HepG2 (cell line): ENCODE data around the gene TOMM40L. TPM values are rescaled to one million over a fixed set of nuclear protein-coding genes. Genes with fewer than 3 reads are reported as not detected.

Experiments used
- ATF4 ChIP-seq, 2 experiments: fragments of 450-650 bp in 1 of 2; sonication (generic) in 1 of 2; formaldehyde crosslinking; IDR thresholded peaks; 2 replicates each; pipeline versions ENCODE4 v1.5.0 to v1.8.0; 2020 to 2022; ENCODE audit warnings: mild to moderate bottlenecking in 1 of 2, missing genetic modification reagents in 1 of 2
- CREM ChIP-seq, 2 experiments: sonication (generic) in 1 of 2; formaldehyde crosslinking in 1 of 2; IDR thresholded peaks; 2 replicates each; pipeline versions ENCODE4 v1.4.0 to v1.6.1; 2016 to 2020; ENCODE audit warnings: antibody characterized with exemption in 1 of 2, mild to moderate bottlenecking in 1 of 2, missing genetic modification reagents in 1 of 2
- E2F1 ChIP-seq: sonication (generic); formaldehyde crosslinking; IDR thresholded peaks from 2 replicates; pipeline ENCODE4 v1.5.0; 2020; ENCODE audit warnings: missing genetic modification reagents
- ETV6 ChIP-seq: sonication (generic); formaldehyde crosslinking; conservative IDR thresholded peaks from 2 replicates; pipeline ENCODE4 v1.4.0; 2020; ENCODE audit warnings: missing genetic modification reagents
- GMEB1 ChIP-seq: sonication (generic); formaldehyde crosslinking; IDR thresholded peaks from 2 replicates; pipeline ENCODE4 v1.5.1; 2020; ENCODE audit warnings: missing genetic modification reagents, mild to moderate bottlenecking, borderline replicate concordance
- GPN1 ChIP-seq: sonication (generic); formaldehyde crosslinking; IDR thresholded peaks from 2 replicates; pipeline ENCODE4 v1.5.1; 2020; ENCODE audit warnings: missing genetic modification reagents, borderline replicate concordance
- JUND ChIP-seq: sonication (generic); formaldehyde crosslinking; IDR thresholded peaks from 2 replicates; pipeline ENCODE4 v1.8.0; 2022; ENCODE audit warnings: mild to moderate bottlenecking, missing genetic modification reagents
- MXD1 ChIP-seq: sonication (generic); formaldehyde crosslinking; IDR thresholded peaks from 2 replicates; pipeline ENCODE4 v1.4.0; 2020; ENCODE audit warnings: mild to moderate bottlenecking, missing genetic modification reagents
- MXI1 ChIP-seq: IDR thresholded peaks from 3 replicates; pipeline ENCODE4 v1.6.1; 2012; ENCODE audit warnings: low read depth, low read length, inconsistent platforms, borderline replicate concordance
- NFRKB ChIP-seq: fragments of 450-650 bp; IDR thresholded peaks from 2 replicates; pipeline ENCODE4 v1.6.1; 2017
- PLSCR1 ChIP-seq: sonication (generic); formaldehyde crosslinking; IDR thresholded peaks from 2 replicates; pipeline ENCODE4 v1.5.0; 2020; ENCODE audit warnings: missing genetic modification reagents, mild to moderate bottlenecking, borderline replicate concordance
- SP1 ChIP-seq, 2 experiments: fragments of 450-650 bp in 1 of 2; sonication (generic) in 1 of 2; formaldehyde crosslinking in 1 of 2; IDR thresholded peaks; 2 replicates each; pipeline versions ENCODE4 v1.4.0 to v1.6.1; 2016 to 2020; ENCODE audit warnings: missing genetic modification reagents in 1 of 2
- STAG1 ChIP-seq: sonication (generic); formaldehyde crosslinking; IDR thresholded peaks from 2 replicates; pipeline ENCODE4 v1.4.0; 2020; ENCODE audit warnings: missing genetic modification reagents
- TCF7L2 ChIP-seq: IDR thresholded peaks from 2 replicates; pipeline ENCODE4 v1.6.1; 2011; ENCODE audit warnings: mild to moderate bottlenecking, low read depth, low read length, moderate library complexity
- TEAD3 ChIP-seq: optimal IDR thresholded peaks from 2 replicates; pipeline ENCODE3; 2016; ENCODE audit warnings: borderline replicate concordance
- XRCC5 ChIP-seq: fragments of 200-400 bp; formaldehyde crosslinking; optimal IDR thresholded peaks from 2 replicates; pipeline ENCODE3; 2017; ENCODE audit warnings: mild to moderate bottlenecking, low read length
- ZBTB21 ChIP-seq: sonication (generic); formaldehyde crosslinking; IDR thresholded peaks from 2 replicates; pipeline ENCODE4 v1.4.0; 2020; ENCODE audit warnings: missing genetic modification reagents
- ZFP1 ChIP-seq: IDR thresholded peaks from 2 replicates; pipeline ENCODE4 v1.6.1; 2016
- ZFP62 ChIP-seq: sonication (generic); formaldehyde crosslinking; IDR thresholded peaks from 2 replicates; pipeline ENCODE4 v1.4.0; 2020; ENCODE audit warnings: missing genetic modification reagents
- ZIK1 ChIP-seq: sonication (generic); formaldehyde crosslinking; IDR thresholded peaks from 2 replicates; pipeline ENCODE4 v1.5.0; 2020; ENCODE audit warnings: mild to moderate bottlenecking, low read depth, missing genetic modification reagents, borderline replicate concordance
- ZNF232 ChIP-seq: sonication (generic); formaldehyde crosslinking; IDR thresholded peaks from 2 replicates; pipeline ENCODE4 v1.4.0; 2020; ENCODE audit warnings: missing genetic modification reagents, borderline replicate concordance
- ZNF329 ChIP-seq: sonication (generic); formaldehyde crosslinking; IDR thresholded peaks from 2 replicates; pipeline ENCODE4 v1.9.0; 2021; ENCODE audit warnings: low read depth, mild to moderate bottlenecking, missing genetic modification reagents
- ZNF33B ChIP-seq: sonication (generic); formaldehyde crosslinking; IDR thresholded peaks from 2 replicates; pipeline ENCODE4 v1.5.1; 2020; ENCODE audit warnings: mild to moderate bottlenecking, missing genetic modification reagents
- ZNF430 ChIP-seq: sonication (generic); formaldehyde crosslinking; IDR thresholded peaks from 2 replicates; pipeline ENCODE4 v1.9.0; 2021; ENCODE audit warnings: mild to moderate bottlenecking, missing genetic modification reagents
- ZNF432 ChIP-seq: sonication (generic); formaldehyde crosslinking; IDR thresholded peaks from 2 replicates; pipeline ENCODE4 v1.5.0; 2020; ENCODE audit warnings: missing genetic modification reagents, mild to moderate bottlenecking, borderline replicate concordance
- ZNF75D ChIP-seq: sonication (generic); formaldehyde crosslinking; IDR thresholded peaks from 2 replicates; pipeline ENCODE4 v1.8.1; 2023; ENCODE audit warnings: missing genetic modification reagents, mild to moderate bottlenecking, borderline replicate concordance
- ZNF773 ChIP-seq: sonication (generic); formaldehyde crosslinking; IDR thresholded peaks from 2 replicates; pipeline ENCODE4 v1.4.0; 2020; ENCODE audit warnings: missing genetic modification reagents, borderline replicate concordance
- ZNF777 ChIP-seq: sonication (generic); formaldehyde crosslinking; IDR thresholded peaks from 2 replicates; pipeline ENCODE4 v1.4.0; 2020; ENCODE audit warnings: missing genetic modification reagents
- ZSCAN31 ChIP-seq: sonication (generic); formaldehyde crosslinking; IDR thresholded peaks from 2 replicates; pipeline ENCODE4 v1.5.0; 2020; ENCODE audit warnings: low read depth, mild to moderate bottlenecking, missing genetic modification reagents
- polyA plus RNA-seq, 8 experiments: library from polyadenylated mRNA; depleted of rRNA in 3 of 8; stranded (reverse) in 7 of 8; unstranded in 1 of 8; fragments of >200 nt; fragmentation: Illumina TruSeq in 4 of 8; extraction: Trizol in 4 of 8; gene quantifications; 2 replicates each; pipeline versions ENCODE4 v1.2.1 to v1.2.3, GENCODE V29; 2011 to 2016; ENCODE audit warnings: low read depth in 4 of 8, missing spikeins in 1 of 8, mixed read lengths in 1 of 8; ENCODE audit not compliant: insufficient read depth in 1 of 8
- total RNA-seq, 5 experiments: library from RNA; depleted of rRNA; stranded (reverse); fragments of >200 nt; fragmentation: Illumina TruSeq; extraction: Trizol; gene quantifications; 2 replicates each; pipeline ENCODE4 v1.2.3, GENCODE V29; 2016; ENCODE audit warnings: low read depth in 1 of 5

Gene TOMM40L
- total and polyA plus RNA-seq, 2 of the 13 experiments (the other 11 are each of a cell fraction or from before 2014, with no cell fraction given): 14.1 to 26.2 TPM

GRCh38 chr1:161238039-161238473, 12.2 kb downstream of the TOMM40L start, which contains the start of gene NR1I3 (continued):
- TF ChIP-seq ZIK1 (no peak), GPN1 (CRISPR knock-in tag) (no peak), ZNF329 (CRISPR knock-in tag) (no peak), CREM (IDR thresholded peaks at IDR 0.05) (peak; percentile 66), CREM (CRISPR knock-in tag; IDR thresholded peaks at IDR 0.05) (no peak), JUND (no peak), TCF7L2 (no peak), ZNF430 (0 out of 2 replicates have a peak, but pooled peaks have one; percentile 36), MXI1 (peak; percentile 68; the same call in 1 of the 3 replicates), ZSCAN31 (CRISPR knock-in tag) (no peak), ATF4 (CRISPR knock-in tag; IDR thresholded peaks at IDR 0.05) (no peak), PLSCR1 (CRISPR knock-in tag) (no peak), ZFP1 (no peak), ZBTB21 (CRISPR knock-in tag) (no peak), MXD1 (CRISPR knock-in tag) (no peak), NFRKB (no peak), SP1 (IDR thresholded peaks at IDR 0.05) (no peak), SP1 (CRISPR knock-in tag; IDR thresholded peaks at IDR 0.05) (no peak), ETV6 (CRISPR knock-in tag) (no peak), ZNF75D (CRISPR knock-in tag) (no peak), ZNF777 (no peak), ZNF773 (CRISPR knock-in tag) (no peak), ZFP62 (CRISPR knock-in tag) (no peak), XRCC5 (peak; percentile 19), STAG1 (CRISPR knock-in tag) (no peak), ZNF232 (CRISPR knock-in tag) (no peak), E2F1 (CRISPR knock-in tag) (no peak), GMEB1 (CRISPR knock-in tag) (no peak), ZNF432 (CRISPR knock-in tag) (no peak), ZNF33B (CRISPR knock-in tag) (no peak), TEAD3 (CRISPR knock-in tag) (peak; percentile 76)
